Mononuclear cell (primary cell): ENCODE results near the gene SLIT1. TPM values are rescaled to one million over a fixed set of nuclear protein-coding genes. Genes with fewer than 3 reads are reported as not detected.

Experiments used
- H3K27me3 ChIP-seq: 2 replicates; pipeline ENCODE4 v1.6.0; 2011; ENCODE audit warnings: low read length, control low read depth; ENCODE audit not compliant: insufficient read depth
- H3K4me1 ChIP-seq: 2 replicates; pipeline ENCODE4 v1.5.1; 2011; ENCODE audit warnings: mild to moderate bottlenecking, low read length, control low read depth; ENCODE audit not compliant: insufficient read depth
- H3K4me3 ChIP-seq: 2 replicates; pipeline ENCODE4 v1.5.1; 2011; ENCODE audit warnings: mild to moderate bottlenecking, low read length, moderate library complexity
- H3K9me3 ChIP-seq: 2 replicates; pipeline ENCODE4 v1.5.1; 2011; ENCODE audit warnings: low read depth, mild to moderate bottlenecking, control low read depth, low read length
- total RNA-seq: library from RNA; depleted of rRNA; stranded (reverse); fragments of >200 nt; gene quantifications from one replicate; pipeline ENCODE4 v1.2.3, GENCODE V29; 2012

SLIT1 gene
- total RNA-seq, 1 donor: 0.10 TPM

GRCh38 chr10:97142834-97143233 lies 42.9 kb downstream of the SLIT1 start:
- Histone ChIP-seq H3K4me3 (no peak overlapping the region), H3K9me3 (no peaks in the 10 kb centered on the region), H3K27me3 (no peaks in the 10 kb centered on the region), H3K4me1 (peaks cover 14% of the 10 kb centered on the region)

DNA sequence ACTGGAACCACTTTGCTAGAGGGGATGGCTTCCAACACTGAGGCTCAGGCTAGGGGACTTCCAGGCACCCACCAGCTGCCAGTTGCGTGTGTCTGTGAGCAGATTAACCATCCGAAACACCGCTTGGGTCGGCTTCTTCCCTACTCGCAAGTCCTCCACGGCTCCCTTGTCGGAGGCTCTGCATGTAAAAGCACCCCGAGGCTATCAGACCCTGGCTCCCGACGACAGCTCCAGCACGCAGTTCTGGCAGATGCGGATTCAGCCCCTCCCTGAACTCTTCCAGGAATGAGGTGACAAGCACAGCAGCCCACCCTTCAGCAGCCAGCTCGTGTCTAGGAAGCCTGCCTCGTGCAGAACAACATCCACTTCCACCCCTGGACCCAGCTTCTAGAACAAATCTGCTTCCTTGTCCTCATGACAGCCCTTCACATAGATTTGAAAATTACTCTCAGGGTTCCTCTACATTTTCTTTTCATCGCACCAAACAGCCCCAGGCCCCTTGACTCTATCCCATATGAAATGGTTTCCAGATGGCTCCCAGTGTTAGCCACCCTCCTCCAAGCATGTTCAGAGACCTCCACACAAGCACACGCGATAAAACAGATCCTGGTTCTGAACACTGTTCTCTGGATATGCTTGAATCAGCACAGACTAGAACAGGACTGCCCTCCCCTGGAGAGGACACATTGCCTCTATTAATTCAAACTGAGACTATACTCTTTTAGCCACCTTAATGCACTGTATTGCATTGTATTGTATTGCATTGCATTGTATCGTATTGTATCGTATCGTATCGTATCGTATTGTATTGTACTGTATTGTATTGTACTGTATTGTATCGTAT lies 44.6 kb downstream of the SLIT1 start:
- H3K4me3 ChIP-seq: no peak overlapping the region
- H3K27me3 ChIP-seq: no peaks in the 10 kb centered on the region
- H3K4me1 ChIP-seq: peaks cover 14% of the 10 kb centered on the region
- no peaks in the 10 kb centered on the region for H3K9me3 ChIP-seq

GRCh38 chr10:97140049-97140846 lies 45.5 kb downstream of the SLIT1 start:
- Histone ChIP-seq H3K4me3 (no peak overlapping the region), H3K27me3 (no peaks in the 10 kb centered on the region), H3K4me1 (peaks cover 14% of the 10 kb centered on the region), H3K9me3 (no peaks in the 10 kb centered on the region)

DNA sequence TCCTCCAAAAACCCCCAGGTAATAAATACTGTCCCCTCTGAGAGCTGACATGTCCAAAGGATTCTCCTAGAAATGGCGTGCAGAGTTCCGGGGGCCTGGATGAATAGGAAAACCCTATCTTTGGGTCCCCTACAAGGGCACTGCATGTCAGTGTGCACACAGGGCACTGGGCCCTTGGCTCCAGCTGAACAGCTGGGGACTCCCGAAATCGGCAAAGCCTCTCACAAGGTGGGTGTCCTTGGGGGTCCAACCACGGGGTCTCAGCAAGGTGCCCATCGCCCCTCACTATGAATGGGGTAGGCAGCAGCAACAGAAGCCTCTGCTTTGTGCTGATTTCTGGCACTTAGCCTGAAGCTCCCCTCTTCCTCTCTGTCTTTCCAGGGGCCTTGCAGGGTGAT lies 46.1 kb downstream of the SLIT1 start:
- H3K4me1 ChIP-seq: peaks cover 14% of the 10 kb centered on the region
- no peaks in the 10 kb centered on the region for H3K27me3 ChIP-seq
- no peak overlapping the region for H3K4me3 ChIP-seq
- no peaks in the 10 kb centered on the region for H3K9me3 ChIP-seq

GRCh38 chr10:97138846-97139245 lies 46.9 kb downstream of the SLIT1 start:
- no peaks in the 10 kb centered on the region for H3K27me3 ChIP-seq
- H3K9me3 ChIP-seq: no peaks in the 10 kb centered on the region
- no peak overlapping the region for H3K4me3 ChIP-seq
- peaks cover 14% of the 10 kb centered on the region for H3K4me1 ChIP-seq

DNA sequence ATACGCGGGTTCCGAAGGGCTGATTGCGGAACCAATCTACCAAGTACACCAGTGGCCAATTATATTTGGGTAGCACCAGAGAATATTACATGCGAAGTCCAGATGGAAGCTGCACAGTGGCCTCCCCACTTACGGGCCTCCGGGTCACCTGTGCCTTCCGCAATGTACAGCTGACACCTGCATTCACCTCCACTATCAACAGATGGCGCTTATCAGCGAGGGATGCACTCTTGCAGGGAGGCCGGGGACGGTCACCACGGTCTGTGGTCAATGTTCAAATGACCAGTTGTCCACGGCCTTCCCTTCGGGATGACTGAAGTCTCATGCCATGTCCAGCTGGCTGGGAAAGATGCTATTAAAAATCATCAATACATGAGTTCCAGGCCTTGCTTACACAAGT lies 47.6 kb downstream of the SLIT1 start:
- no peaks in the 10 kb centered on the region for H3K9me3 ChIP-seq
- no peaks in the 10 kb centered on the region for H3K27me3 ChIP-seq
- H3K4me3 ChIP-seq: no peak overlapping the region
- peaks cover 14% of the 10 kb centered on the region for H3K4me1 ChIP-seq

GRCh38 chr10:97136756-97137155 lies 49.0 kb downstream of the SLIT1 start:
- peaks cover 14% of the 10 kb centered on the region for H3K4me1 ChIP-seq

GRCh38 chr10:97135464-97135863 lies 50.3 kb downstream of the SLIT1 start:
- no peaks in the 10 kb centered on the region for H3K9me3 ChIP-seq
- no peaks in the 10 kb centered on the region for H3K27me3 ChIP-seq
- no peak overlapping the region for H3K4me3 ChIP-seq
- H3K4me1 ChIP-seq: peaks cover 7% of the 10 kb centered on the region

More at GRCh38 chr10:97136756-97137155, 49.0 kb downstream of the SLIT1 start:
- Histone ChIP-seq H3K9me3 (no peaks in the 10 kb centered on the region), H3K4me3 (no peak overlapping the region), H3K27me3 (no peaks in the 10 kb centered on the region)

- Histone ChIP-seq H3K4me3 (no peak overlapping the region), H3K4me1 (peaks cover 2% of the 10 kb centered on the region), H3K9me3 (no peaks in the 10 kb centered on the region), H3K27me3 (no peaks in the 10 kb centered on the region)
Observed at GRCh38 chr10:97134983-97135382, 50.8 kb downstream of the SLIT1 start.

DNA sequence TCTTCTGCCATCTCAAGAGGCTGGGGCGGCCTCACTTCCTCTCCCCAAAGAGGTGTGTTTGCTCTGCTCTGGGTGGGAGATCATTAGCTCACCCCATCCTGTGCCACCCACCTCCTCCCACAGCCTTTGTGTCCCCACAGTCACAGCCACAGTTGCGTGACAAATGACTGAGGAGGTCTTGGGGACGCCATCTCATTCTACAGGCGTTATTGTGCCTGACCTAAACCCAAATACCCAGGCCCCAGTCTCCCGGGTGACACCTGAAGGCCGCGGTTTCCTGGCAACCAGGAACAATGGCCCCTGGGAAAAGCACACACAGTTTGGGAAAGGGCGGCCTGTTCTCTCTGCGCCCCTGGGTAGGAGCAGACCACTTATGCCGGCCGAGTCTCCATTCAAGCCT lies 51.6 kb downstream of the SLIT1 start:
- H3K4me3 ChIP-seq: no peak overlapping the region
- H3K4me1 ChIP-seq: no peaks in the 10 kb centered on the region
- H3K9me3 ChIP-seq: no peaks in the 10 kb centered on the region

DNA sequence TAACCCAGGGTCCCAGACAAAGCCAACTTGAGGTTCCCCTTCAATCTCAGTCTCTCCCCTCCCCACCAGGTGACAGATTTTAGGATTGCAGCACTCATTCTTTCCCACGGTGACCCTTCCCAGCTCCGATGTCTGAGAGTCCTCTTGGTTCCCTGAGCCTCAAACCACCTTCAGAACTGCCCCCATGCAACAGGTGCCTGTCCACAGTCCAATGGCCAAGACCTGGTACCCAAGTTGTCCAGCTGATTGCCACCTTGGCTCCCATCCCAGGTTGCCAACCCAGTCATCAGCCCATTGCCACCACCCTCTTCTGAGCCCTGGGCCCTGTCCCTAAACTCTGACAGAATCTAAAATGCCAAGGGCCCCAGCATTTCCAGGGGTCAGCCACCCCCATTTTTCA lies 53.5 kb downstream of the SLIT1 start:
- Histone ChIP-seq H3K27me3 (no peaks in the 10 kb centered on the region), H3K9me3 (no peaks in the 10 kb centered on the region), H3K4me3 (no peak overlapping the region), H3K4me1 (no peaks in the 10 kb centered on the region)

More for the DNA sequence above, 51.6 kb downstream of the SLIT1 start:
- no peaks in the 10 kb centered on the region for H3K27me3 ChIP-seq

- Histone ChIP-seq H3K9me3 (no peaks in the 10 kb centered on the region), H3K27me3 (no peaks in the 10 kb centered on the region), H3K4me1 (no peaks in the 10 kb centered on the region), H3K4me3 (no peak overlapping the region)
Observed at GRCh38 chr10:97131666-97132065, 54.1 kb downstream of the SLIT1 start.

GRCh38 chr10:97131181-97131628 lies 54.6 kb downstream of the SLIT1 start:
- Histone ChIP-seq H3K4me3 (no peak overlapping the region), H3K9me3 (no peaks in the 10 kb centered on the region), H3K4me1 (no peaks in the 10 kb centered on the region), H3K27me3 (no peaks in the 10 kb centered on the region)

DNA sequence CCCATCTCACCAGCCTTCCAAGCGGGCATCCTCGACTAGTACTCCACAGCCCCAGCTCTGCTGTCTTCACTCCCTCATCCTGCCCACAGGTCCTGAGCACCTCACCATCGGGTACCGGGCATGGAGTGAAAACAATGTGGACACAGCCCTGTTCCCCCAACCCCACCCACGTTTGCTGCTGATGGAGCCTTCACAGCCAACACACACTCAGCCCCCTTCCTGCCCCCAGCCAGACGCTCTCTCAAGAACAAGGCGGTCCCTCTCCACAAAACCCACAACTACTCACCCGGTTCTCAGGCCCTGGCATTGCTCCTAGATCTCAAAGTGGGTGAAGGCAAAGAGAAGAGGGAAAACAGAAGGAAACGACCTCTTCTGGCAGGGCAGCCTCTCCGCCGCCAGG lies 56.1 kb downstream of the SLIT1 start:
- H3K4me3 ChIP-seq: no peak overlapping the region
- no peaks in the 10 kb centered on the region for H3K9me3 ChIP-seq
- no peaks in the 10 kb centered on the region for H3K27me3 ChIP-seq
- H3K4me1 ChIP-seq: no peaks in the 10 kb centered on the region

- Histone ChIP-seq H3K9me3 (no peaks in the 10 kb centered on the region), H3K4me3 (no peak overlapping the region), H3K27me3 (no peaks in the 10 kb centered on the region), H3K4me1 (no peaks in the 10 kb centered on the region)
Observed at GRCh38 chr10:97128516-97129154, 57.1 kb downstream of the SLIT1 start.
